Vagina (tissue), 2 donors: Measurements from ENCODE around the gene PER3.

Source experiments
- POLR2A ChIP-seq, 2 donors: fragments of 450-650 bp; IDR thresholded peaks; one replicate each; pipeline ENCODE4 v1.6.1; 2017; ENCODE audit warnings: antibody characterized with exemption in 2 of 2, mild to moderate bottlenecking in 2 of 2, moderate library complexity in 2 of 2
- POLR2AphosphoS5 ChIP-seq, 2 donors: sonication (generic); formaldehyde crosslinking; IDR thresholded peaks; one replicate each; pipeline ENCODE4 v1.9.0; 2017; ENCODE audit warnings: antibody characterized with exemption in 2 of 2, mild to moderate bottlenecking in 2 of 2, low read depth in 1 of 2; ENCODE audit not compliant: insufficient read depth in 1 of 2
- TF ChIP-seq, protein P1 (sequence below), 3 experiments: fragments of 450-650 bp in 2 of 3; fragments of 200-600 bp in 1 of 3; sonication (generic) in 1 of 3; IDR thresholded peaks; one replicate each; pipeline ENCODE4 v1.5.1; 2017 to 2019; ENCODE audit warnings: antibody characterized with exemption in 3 of 3, mild to moderate bottlenecking in 2 of 3, moderate library complexity in 2 of 3

DNA sequence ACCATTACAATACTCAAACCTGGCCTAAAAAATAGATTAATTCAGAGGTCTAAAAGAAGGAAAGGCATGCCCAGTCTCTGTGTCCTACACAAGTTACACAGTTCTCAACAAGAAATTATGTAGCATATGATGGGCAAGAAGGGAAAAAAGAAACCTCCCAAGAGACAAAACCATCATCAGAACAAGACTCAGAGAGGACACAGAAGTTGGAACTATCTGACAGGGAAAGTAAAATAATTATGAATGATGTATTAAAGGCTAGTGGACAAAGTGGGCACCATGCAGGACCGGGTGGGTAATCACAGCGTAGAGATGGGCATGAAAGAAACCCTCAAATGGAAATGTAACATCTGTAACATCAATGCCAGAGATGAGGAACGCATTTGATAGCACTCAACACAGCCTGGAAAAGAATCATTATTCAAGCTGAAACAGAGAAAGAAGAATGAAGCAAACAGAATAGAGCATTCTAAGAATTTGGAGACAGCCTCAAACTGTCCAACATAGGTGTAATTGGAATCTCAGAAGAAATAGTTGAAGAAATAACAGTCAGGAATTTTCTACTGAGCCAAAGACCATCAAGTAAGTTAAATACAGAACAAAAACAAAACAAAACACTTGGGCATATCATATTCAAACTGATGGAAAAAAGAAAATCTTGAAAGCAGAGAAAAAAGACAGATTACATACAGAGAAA lies 29.7 kb downstream of the PER3 start:
- TF ChIP-seq POLR2A (IDR thresholded peaks at IDR 0.05): no peak
- TF ChIP-seq, protein P1, sequence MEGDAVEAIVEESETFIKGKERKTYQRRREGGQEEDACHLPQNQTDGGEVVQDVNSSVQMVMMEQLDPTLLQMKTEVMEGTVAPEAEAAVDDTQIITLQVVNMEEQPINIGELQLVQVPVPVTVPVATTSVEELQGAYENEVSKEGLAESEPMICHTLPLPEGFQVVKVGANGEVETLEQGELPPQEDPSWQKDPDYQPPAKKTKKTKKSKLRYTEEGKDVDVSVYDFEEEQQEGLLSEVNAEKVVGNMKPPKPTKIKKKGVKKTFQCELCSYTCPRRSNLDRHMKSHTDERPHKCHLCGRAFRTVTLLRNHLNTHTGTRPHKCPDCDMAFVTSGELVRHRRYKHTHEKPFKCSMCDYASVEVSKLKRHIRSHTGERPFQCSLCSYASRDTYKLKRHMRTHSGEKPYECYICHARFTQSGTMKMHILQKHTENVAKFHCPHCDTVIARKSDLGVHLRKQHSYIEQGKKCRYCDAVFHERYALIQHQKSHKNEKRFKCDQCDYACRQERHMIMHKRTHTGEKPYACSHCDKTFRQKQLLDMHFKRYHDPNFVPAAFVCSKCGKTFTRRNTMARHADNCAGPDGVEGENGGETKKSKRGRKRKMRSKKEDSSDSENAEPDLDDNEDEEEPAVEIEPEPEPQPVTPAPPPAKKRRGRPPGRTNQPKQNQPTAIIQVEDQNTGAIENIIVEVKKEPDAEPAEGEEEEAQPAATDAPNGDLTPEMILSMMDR (IDR thresholded peaks at IDR 0.05): no peak
- TF ChIP-seq POLR2AphosphoS5 (IDR thresholded peaks at IDR 0.05; ENCODE audit: insufficient read depth in 1 of 2, low read depth in 1 of 2): no peak
